ENCODE data around the gene ADGRB2.

Gene ADGRB2

DNA sequence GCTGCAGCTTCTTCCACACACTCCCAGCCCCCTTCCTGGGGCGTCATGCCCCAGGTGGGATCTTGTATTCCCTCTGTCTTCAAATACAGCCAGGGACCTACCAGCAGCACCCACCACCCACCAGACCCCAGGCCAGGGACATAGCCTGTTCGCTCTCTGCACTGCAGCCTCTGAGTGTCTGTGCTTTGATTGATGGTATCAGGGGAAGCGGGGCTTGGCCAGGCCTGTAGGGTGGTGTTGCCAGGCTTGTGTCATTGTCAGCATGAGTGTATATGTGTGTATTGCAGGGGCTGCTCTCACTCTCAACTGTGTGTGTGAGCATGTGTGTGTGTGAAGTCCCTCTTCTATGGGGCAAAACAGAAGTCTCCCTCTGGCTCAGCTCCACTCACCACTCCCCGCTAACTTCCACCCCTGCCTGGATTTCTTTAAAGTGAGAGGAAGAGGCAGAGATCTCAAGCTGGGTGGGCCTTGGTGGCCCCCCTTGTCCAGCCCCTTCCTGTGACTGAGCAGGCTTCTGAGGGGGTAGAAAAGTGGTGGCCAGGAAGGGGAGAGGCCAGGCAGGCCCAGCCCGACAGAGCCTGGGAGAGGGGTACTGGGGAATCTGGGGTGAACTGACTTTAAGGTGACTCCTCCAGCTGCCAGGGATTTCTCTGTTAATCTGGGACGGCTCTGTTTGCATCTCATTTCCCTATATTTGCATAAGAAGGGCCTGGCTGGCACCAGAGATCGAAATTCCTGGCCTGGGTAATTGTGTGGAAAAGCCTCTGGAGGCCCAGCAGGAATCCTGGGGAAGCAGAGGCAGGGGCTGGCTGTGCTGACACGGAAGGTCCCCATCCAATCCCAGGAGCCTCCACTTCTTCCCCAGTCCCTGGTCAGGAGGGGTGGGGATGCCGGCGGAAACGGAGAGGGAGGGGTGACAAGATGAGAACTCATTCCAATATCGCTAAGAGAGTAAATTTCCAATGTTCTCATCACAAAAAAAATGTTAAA lies 18.6 kb upstream of the ADGRB2 start:
- DNase-seq (ENCODE audit: low read depth in 3 of 3), result no peak

GRCh38 chr1:31781756-31782371 lies 17.7 kb upstream of the ADGRB2 start:
- DNase-seq (ENCODE audit: low read depth in 3 of 3), result no peak

- no peak for DNase-seq (ENCODE audit: low read depth in 3 of 3)
Measured at GRCh38 chr1:31781138-31781755, 17.1 kb upstream of the ADGRB2 start.

DNA sequence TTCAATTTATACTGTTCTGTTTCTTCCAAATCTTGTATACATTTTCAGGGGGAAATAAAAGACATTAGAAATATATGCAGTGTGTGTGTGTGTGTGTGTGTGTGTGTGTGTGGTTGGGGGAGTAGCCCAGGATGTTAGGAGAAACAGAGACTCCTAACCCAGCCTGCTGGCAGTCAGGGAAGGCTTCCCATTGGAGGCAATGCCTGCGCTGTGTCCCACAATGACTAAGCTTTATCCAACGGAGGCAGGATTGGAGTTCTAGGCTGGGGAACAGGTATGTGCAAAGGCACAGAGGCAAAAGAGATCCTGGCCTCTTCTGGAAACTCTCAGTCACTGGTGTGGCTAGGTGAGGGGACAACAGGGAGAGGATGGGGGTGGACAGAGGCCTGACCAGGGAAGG lies 16.5 kb upstream of the ADGRB2 start:
- no peak for DNase-seq (ENCODE audit: low read depth in 3 of 3)

GRCh38 chr1:31779687-31780086 lies 15.5 kb upstream of the ADGRB2 start:
- DNase-seq (ENCODE audit: low read depth in 3 of 3), result no peak

DNA sequence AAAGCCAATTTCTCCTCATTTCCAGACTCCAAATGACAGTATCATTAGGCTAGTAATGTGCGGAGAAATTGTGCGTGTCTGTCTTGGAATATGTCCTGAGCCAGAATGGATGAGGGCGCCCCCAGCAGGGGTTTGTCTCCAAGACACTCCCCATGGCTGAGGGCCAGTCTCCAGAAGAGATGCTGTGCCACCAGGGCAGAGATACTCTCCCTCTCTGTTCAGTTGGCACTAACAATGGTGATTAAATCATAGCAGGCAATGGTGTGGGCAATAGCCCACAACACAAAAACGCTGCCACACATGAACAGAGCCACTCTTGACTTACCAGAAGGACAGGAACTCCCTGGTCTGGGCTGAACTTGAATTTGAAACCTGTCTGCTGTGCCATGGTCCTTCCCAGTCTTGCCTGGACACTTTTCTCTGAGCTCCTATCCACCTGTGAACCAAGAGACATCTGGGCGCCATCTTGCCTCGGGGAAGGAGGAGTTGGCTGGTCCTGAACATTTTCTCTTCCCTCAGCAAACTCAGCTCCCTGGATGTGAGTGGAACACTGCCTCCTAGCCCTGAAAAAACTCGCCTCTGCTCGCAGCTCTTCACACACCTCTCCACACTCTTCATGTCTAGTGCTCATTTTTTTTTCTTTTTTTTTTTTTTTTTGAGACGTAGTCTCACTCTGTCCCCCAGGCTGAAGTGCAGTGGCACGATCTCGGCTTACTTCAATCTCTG lies 14.8 kb upstream of the ADGRB2 start:
- no peak for DNase-seq (ENCODE audit: low read depth in 3 of 3)

GRCh38 chr1:31776516-31776915 lies 12.4 kb upstream of the ADGRB2 start:
- no peak for DNase-seq (ENCODE audit: low read depth in 3 of 3)

DNA sequence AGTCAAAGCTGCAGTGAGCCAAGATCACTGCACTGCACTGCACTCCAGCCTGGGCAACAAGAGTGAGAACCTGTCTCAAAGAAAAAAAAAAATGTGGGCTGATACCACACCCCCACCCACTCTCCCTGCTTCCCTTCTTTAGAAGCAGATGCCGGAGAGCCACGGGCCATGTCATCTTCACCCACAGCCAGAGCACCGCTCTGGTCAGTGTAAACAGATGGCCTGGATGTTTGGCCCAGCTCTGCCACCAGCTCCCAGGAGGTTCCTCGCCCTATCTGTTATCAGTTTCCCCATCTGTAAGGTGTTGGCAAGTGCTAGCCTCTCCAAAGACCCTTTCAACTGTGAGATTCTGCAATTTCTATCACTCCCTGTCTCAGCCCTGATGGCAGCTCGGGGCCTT lies 11.9 kb upstream of the ADGRB2 start:
- no peak for DNase-seq (ENCODE audit: low read depth in 3 of 3)

GRCh38 chr1:31775210-31775999 lies 11.3 kb upstream of the ADGRB2 start:
- no peak for DNase-seq (ENCODE audit: low read depth in 3 of 3)

- DNase-seq (ENCODE audit: low read depth in 3 of 3), result no peak
Measured at GRCh38 chr1:31774495-31774894, 10.4 kb upstream of the ADGRB2 start.

DNA sequence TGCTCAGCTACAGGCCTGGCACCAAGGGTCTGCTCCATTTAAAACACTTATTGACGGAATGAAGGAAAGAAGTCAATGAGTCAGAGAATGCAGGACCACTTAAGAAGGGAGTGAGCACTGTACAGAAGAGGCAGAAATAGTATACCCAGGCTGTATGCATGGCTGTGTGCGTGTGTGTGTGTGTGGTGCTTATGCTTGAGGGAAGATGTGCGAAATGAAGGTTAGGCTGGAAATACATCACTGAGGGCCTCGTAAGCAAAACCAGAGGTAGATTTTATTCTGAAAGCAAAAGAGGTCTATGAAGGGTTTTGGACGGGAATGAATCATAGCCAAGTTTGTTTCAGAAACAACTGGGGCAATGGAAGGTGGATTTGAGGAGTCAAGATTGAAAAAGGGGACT lies 9.7 kb upstream of the ADGRB2 start:
- DNase-seq (ENCODE audit: low read depth in 3 of 3), result no peak

DNA sequence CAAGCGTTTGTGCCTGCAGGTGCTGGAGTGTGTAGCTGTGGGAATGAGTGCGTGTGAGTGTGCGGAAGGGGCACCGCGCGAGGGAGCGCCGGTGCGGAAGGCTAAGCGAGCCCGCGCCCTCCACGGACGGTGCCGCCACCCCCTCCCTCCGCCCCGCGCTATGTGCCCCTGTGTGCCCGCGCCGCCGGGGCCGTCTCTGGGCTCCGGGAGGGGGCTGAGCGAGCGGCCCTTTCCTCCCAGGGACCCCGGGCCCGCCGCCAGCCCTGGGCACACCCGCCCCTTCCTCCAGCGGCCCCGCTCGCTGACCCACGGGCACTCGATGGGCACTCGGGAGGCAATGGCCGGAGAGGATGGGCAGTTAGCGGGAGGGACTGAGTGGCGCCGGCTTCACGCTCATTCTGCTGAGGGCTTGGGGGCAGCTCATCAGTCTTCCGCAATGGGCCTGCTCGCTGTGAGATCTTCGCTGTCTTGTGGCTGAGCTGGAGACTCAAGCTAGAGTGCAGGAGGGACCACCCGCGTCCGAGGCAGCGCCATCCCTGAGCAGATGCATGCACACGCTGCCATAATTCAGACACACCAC lies 8.6 kb upstream of the ADGRB2 start:
- DNase-seq (ENCODE audit: low read depth in 3 of 3), result no peak

GRCh38 chr1:31771891-31772668 lies 7.9 kb upstream of the ADGRB2 start:
- DNase-seq (ENCODE audit: low read depth in 3 of 3), result peak; percentile 31 to 57 (median 47)

GRCh38 chr1:31769720-31770390 lies 5.7 kb upstream of the ADGRB2 start:
- no peak for DNase-seq (ENCODE audit: low read depth in 3 of 3)

DNA sequence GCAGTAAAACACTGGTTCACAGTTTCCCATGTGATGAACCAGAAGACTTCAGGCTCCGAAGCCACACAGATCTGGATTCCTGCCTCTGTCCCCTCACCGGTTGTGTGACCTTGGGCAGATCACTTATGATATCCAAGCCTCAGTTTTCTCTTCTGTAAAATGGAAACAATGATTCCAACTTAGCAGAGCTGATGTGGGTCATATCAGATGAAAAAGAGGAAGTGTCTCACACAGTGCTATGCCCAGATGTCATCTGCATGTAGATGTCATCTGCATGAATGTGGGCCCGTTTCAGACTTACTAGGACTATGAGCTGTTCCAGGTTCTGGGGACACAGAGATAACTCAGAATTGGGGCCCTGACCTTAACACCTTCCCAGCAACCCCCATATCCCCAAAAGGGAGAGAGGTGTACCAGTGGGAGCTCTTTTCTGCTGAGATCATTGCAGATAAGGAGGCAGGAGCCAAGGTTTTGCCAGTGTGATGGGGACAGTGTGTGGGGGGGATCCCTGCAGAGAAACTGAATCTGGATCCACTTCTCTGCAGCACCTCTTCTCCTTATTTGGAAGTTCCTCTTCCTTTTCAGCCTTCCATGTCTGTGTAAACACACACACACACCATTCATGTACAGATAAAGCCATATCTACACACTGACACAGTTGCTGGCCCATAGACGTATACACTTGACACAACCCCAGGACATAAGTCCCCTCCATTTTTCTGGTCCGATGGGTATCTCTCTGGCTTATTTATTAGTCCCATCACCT lies 5.0 kb upstream of the ADGRB2 start:
- no peak for DNase-seq (ENCODE audit: low read depth in 3 of 3)

GRCh38 chr1:31768407-31768907 lies 4.3 kb upstream of the ADGRB2 start:
- no peak for DNase-seq (ENCODE audit: low read depth in 3 of 3)

GRCh38 chr1:31767225-31767624 lies 3.1 kb upstream of the ADGRB2 start:
- no peak for DNase-seq (ENCODE audit: low read depth in 3 of 3)

GRCh38 chr1:31765516-31765915 lies 1.4 kb upstream of the ADGRB2 start:
- no peak for DNase-seq (ENCODE audit: low read depth in 3 of 3)

All from stimulated activated CD4-positive, alpha-beta T cell treated with anti-CD3 and anti-CD28 coated beads, TNF-alpha, amount 100 ng/mL, for 4 hours (primary cell).